ENCODE results near the gene DPF1.

The DPF1 gene

DNA sequence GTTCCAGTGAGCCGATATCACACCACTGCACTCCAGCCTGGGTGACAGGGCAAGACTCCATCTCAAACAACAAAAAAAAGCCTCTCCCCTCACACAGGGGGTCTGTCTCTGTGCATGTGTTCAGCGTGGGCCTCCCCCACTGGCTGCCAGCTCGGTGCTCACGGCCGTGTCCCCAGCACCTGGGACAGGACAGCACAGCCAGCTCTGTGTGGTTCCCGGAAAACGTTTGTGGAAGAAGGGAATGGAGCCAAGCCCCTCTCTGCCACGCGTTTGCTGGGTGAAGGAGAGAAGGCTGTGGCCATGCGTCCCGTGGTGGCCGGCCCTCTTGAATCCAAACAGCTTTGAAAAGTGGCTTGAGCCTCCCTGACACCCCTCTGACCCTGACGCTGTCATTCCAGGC, 32.3 kb downstream of the DPF1 start (continued):
- TF ChIP-seq ZNF155 (tag by site-specific recombination; IDR thresholded peaks at IDR 0.05) (no peak), GLI4 (tag by site-specific recombination; IDR thresholded peaks at IDR 0.05) (no peak), ZNF350 (tag by site-specific recombination; IDR thresholded peaks at IDR 0.05) (no peak)

DNA sequence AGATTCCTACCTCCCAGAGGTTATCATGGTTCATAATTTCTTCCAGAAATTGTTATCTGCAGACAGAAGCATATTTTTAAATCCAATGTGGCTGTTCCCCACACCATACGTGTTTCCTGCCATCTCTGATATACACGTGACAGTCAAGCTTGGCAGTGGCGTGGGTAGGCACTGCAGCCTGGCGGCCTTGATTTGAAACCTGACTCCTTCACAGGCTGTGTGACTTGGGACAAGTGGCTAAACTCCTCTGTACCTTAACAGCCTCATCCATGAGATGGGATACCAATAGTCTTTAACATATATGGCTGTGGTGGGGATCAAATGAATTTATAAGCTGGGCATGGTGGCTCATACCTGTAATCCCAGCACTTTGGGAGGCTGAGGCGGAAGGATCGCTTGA, 33.2 kb downstream of the DPF1 start:
- TF ChIP-seq HOXD13 (CRISPR knock-in tag; IDR thresholded peaks at IDR 0.05; ENCODE audit: borderline replicate concordance), result no peak
- 0 out of 2 replicates have a peak, but pooled peaks have one; percentile 67 for TF ChIP-seq ZNF121 (tag by site-specific recombination; IDR thresholded peaks at IDR 0.05)
- TF ChIP-seq, protein P1, sequence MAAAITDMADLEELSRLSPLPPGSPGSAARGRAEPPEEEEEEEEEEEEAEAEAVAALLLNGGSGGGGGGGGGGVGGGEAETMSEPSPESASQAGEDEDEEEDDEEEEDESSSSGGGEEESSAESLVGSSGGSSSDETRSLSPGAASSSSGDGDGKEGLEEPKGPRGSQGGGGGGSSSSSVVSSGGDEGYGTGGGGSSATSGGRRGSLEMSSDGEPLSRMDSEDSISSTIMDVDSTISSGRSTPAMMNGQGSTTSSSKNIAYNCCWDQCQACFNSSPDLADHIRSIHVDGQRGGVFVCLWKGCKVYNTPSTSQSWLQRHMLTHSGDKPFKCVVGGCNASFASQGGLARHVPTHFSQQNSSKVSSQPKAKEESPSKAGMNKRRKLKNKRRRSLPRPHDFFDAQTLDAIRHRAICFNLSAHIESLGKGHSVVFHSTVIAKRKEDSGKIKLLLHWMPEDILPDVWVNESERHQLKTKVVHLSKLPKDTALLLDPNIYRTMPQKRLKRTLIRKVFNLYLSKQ (tag by site-specific recombination; IDR thresholded peaks at IDR 0.05; ENCODE audit: borderline replicate concordance), result no peak
- 0 out of 2 replicates have a peak, but pooled peaks have one; percentile 51 for TF ChIP-seq ZNF768 (tag by site-specific recombination; IDR thresholded peaks at IDR 0.05)
- no peak for TF ChIP-seq ZNF777 (tag by site-specific recombination; IDR thresholded peaks at IDR 0.05; ENCODE audit: borderline replicate concordance)
- TF ChIP-seq ZFP3 (tag by site-specific recombination; IDR thresholded peaks at IDR 0.05; ENCODE audit: low read depth), result no peak
- H3K4me3 ChIP-seq (ENCODE audit: low read depth, low read length), result no peak overlapping the region
- CTCF ChIA-PET, result interaction anchor here (0.6 to 1.2 kb wide), 5 partner anchors 31 to 171 kb away, joined by 3 to 7 read pairs (median 4); no protein-coding TSS in a partner anchor
- no peaks in the 10 kb centered on the region for H3K9me3 ChIP-seq (ENCODE audit: control insufficient read depth, insufficient read depth, low read depth, low read length)
- POLR2A ChIA-PET, result interaction anchor here (0.6 to 1.1 kb wide), 2 partner anchors 73 to 1495 kb away, joined by 3 read pairs; partner anchors contain the start of gene SPINT2
- no peak overlapping the region for H3K27ac ChIP-seq (ENCODE audit: extremely low read depth, low read depth, low read length)
- H3K4me1 ChIP-seq (ENCODE audit: control insufficient read depth, insufficient read depth, low read length), result no peaks in the 10 kb centered on the region
- peaks cover 0 to 11% of the 10 kb centered on the region in 2 experiments; a peak in 1 of 3 replicates for H3K36me3 ChIP-seq (ENCODE audit: control insufficient read depth in 2 of 2, insufficient read depth in 1 of 2, low read length in 2 of 2)

DNA sequence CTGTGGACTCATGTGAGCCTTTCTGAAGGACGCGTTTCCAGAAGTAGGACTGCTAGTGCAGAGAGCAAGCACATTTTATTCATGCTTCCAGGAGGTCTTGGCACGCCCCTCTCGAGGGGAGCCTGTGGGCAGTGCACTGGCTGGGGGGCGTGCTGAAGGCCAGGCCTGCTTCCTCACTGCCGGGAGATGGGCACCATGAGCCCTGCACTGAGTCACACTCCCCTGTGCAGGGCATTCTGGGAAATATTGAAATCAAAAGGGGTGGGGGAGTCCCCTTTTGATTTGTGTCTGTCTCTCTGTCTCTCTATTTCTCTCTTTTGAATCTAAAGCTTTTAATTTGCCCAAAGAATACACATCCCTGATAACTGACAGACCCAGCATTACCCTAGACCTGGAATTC, 34.0 kb downstream of the DPF1 start:
- Histone ChIP-seq H3K27ac (ENCODE audit: extremely low read depth, low read depth, low read length) (no peak overlapping the region), H3K36me3 (ENCODE audit: control insufficient read depth in 2 of 2, insufficient read depth in 1 of 2, low read length in 2 of 2) (peaks cover 0 to 11% of the 10 kb centered on the region in 2 experiments; a peak in 1 of 3 replicates), H3K4me3 (ENCODE audit: low read depth, low read length) (no peak overlapping the region), H3K9me3 (ENCODE audit: control insufficient read depth, insufficient read depth, low read depth, low read length) (no peaks in the 10 kb centered on the region), H3K4me1 (ENCODE audit: control insufficient read depth, insufficient read depth, low read length) (no peaks in the 10 kb centered on the region)
- TF ChIP-seq ZNF169 (tag by site-specific recombination; IDR thresholded peaks at IDR 0.05) (no peak), ZNF76 (tag by site-specific recombination; IDR thresholded peaks at IDR 0.05; ENCODE audit: borderline replicate concordance, low read depth) (0 out of 2 replicates have a peak, but pooled peaks have one; percentile 62), GLIS1 (tag by site-specific recombination; IDR thresholded peaks at IDR 0.05) (peak; percentile 55)
- TF ChIP-seq, protein P2, sequence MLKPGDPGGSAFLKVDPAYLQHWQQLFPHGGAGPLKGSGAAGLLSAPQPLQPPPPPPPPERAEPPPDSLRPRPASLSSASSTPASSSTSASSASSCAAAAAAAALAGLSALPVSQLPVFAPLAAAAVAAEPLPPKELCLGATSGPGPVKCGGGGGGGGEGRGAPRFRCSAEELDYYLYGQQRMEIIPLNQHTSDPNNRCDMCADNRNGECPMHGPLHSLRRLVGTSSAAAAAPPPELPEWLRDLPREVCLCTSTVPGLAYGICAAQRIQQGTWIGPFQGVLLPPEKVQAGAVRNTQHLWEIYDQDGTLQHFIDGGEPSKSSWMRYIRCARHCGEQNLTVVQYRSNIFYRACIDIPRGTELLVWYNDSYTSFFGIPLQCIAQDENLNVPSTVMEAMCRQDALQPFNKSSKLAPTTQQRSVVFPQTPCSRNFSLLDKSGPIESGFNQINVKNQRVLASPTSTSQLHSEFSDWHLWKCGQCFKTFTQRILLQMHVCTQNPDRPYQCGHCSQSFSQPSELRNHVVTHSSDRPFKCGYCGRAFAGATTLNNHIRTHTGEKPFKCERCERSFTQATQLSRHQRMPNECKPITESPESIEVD (tag by site-specific recombination; IDR thresholded peaks at IDR 0.05), result no peak
- POLR2A ChIA-PET, result no interaction called here
- CTCF ChIA-PET, result interaction anchor here (0.8 to 1.1 kb wide), 2 partner anchors 54 kb away, joined by 3 to 5 read pairs; no protein-coding TSS in a partner anchor

DNA sequence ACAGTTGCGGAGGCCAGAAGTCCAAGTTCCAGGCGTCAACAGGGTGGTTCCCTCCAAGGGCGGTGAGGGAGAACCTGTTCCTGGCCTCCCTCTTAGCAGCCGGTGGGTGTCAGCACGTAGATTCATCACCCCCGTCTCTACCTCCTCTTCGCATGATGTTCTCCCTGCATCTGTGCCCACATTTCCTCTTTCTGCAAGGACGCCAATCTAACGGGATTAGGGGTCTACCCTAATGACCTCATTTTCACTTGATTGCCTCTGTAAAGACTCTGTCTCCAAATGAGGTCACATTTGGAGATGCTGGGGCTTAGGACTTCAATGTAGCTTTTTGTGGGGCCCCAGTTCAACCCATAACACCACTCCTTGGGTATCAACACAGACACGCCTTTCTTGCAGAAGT, 38.5 kb downstream of the DPF1 start:
- TF ChIP-seq, protein P3, sequence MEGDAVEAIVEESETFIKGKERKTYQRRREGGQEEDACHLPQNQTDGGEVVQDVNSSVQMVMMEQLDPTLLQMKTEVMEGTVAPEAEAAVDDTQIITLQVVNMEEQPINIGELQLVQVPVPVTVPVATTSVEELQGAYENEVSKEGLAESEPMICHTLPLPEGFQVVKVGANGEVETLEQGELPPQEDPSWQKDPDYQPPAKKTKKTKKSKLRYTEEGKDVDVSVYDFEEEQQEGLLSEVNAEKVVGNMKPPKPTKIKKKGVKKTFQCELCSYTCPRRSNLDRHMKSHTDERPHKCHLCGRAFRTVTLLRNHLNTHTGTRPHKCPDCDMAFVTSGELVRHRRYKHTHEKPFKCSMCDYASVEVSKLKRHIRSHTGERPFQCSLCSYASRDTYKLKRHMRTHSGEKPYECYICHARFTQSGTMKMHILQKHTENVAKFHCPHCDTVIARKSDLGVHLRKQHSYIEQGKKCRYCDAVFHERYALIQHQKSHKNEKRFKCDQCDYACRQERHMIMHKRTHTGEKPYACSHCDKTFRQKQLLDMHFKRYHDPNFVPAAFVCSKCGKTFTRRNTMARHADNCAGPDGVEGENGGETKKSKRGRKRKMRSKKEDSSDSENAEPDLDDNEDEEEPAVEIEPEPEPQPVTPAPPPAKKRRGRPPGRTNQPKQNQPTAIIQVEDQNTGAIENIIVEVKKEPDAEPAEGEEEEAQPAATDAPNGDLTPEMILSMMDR (tag by site-specific recombination; IDR thresholded peaks at IDR 0.05), result no peak
- TF ChIP-seq EGR2 (tag by site-specific recombination; IDR thresholded peaks at IDR 0.05; ENCODE audit: low read depth) (peak; percentile 20; the same call in 1 of the 2 replicates), ZEB2 (tag by site-specific recombination; IDR thresholded peaks at IDR 0.05) (no peak)
- POLR2A ChIA-PET, result no interaction called here
- CTCF ChIA-PET, result interaction anchor here (0.9 kb wide), 1 partner anchor 44 kb away, joined by 3 read pairs; no protein-coding TSS in a partner anchor

More for the DNA sequence above, 38.5 kb downstream of the DPF1 start:
- Histone ChIP-seq H3K27ac (ENCODE audit: extremely low read depth, low read depth, low read length) (no peak overlapping the region), H3K4me3 (ENCODE audit: low read depth, low read length) (no peak overlapping the region), H3K4me1 (ENCODE audit: control insufficient read depth, insufficient read depth, low read length) (0 out of 2 replicates have a peak, but pooled peaks cover 2% of the 10 kb centered on the region), H3K9me3 (ENCODE audit: control insufficient read depth, insufficient read depth, low read depth, low read length) (peaks cover 3% of the 10 kb centered on the region; the same call in 1 of the 2 replicates), H3K36me3 (ENCODE audit: control insufficient read depth in 2 of 2, insufficient read depth in 1 of 2, low read length in 2 of 2) (peaks cover 0 to 14% of the 10 kb centered on the region in 2 experiments; a peak in 2 of 3 replicates)

All from HEK293 (cell line).